GM12878 (cell line): ENCODE results near the gene SPRED2. TPM values are rescaled to one million over a fixed set of nuclear protein-coding genes. Genes with fewer than 3 reads are reported as not detected.

Experiments
- ATAC-seq: fragments of 200-7000 bp; cut with Tn5 transposase; 3 replicates; pipeline ENCODE4 v1.9.1; 2020; ENCODE audit warnings: mild to moderate bottlenecking, moderate library complexity
- BruUV-seq: library from RNA; stranded (reverse); fragments of 400-500 nt; replicated peaks from 2 replicates; lab custom pipeline; 2021; lab: Mats Ljungman, UMichigan
- CTCF ChIA-PET: fragments of 300-600 bp; sonication (Branson Sonifier 250); formaldehyde crosslinking; extraction: SDS; loops from one replicate; lab custom pipeline; 2021; ENCODE audit warnings: inconsistent platforms; lab: Yijun Ruan, JAX
- POLR2A ChIA-PET: fragments of 350-600 bp; formaldehyde crosslinking; extraction: SDS; loops from one replicate; lab custom pipeline; 2021; ENCODE audit warnings: inconsistent platforms; lab: Charles Lee
- RAD21 ChIA-PET: fragments of 300-600 bp; sonication (Branson Sonifier 250); formaldehyde crosslinking; loops from one replicate; lab custom pipeline; 2023; ENCODE audit warnings: antibody characterized with exemption; ENCODE audit not compliant: unreplicated experiment; lab: Charles Lee
- SMC1A ChIA-PET: fragments of 300-600 bp; sonication (Branson Sonifier 250); formaldehyde crosslinking; loops from one replicate; lab custom pipeline; 2023; ENCODE audit not compliant: unreplicated experiment, uncharacterized antibody; lab: Charles Lee
- DNase-seq: peaks from one replicate; pipeline ENCODE4 v3.0.0-alpha.2; 2011; ENCODE audit warnings: low read depth, low spot score
- FAIRE-seq: peaks from 3 replicates; lab custom pipeline; 2011; peaks lifted over from hg19 to GRCh38; lab: Jason Lieb, UNC
- H2AFZ ChIP-seq: 2 replicates; pipeline ENCODE4 v1.6.0; 2011; ENCODE audit warnings: low read depth, low read length, control low read depth; ENCODE audit not compliant: control insufficient read depth
- H3K27ac ChIP-seq: 2 replicates; pipeline ENCODE4 v1.5.1; 2011; ENCODE audit warnings: control low read depth; ENCODE audit not compliant: control insufficient read depth, insufficient read depth
- H3K27me3 ChIP-seq, 2 experiments: replicated peaks in 1 of 2; 2 replicates each; pipeline versions ENCODE4 v1.6.0 to v1.6.1; 2011; ENCODE audit warnings: low read length in 1 of 2; ENCODE audit not compliant: control insufficient read depth in 2 of 2, insufficient read depth in 2 of 2
- H3K36me3 ChIP-seq, 2 experiments: 2 replicates each; pipeline ENCODE4 v1.5.1; 2011; ENCODE audit warnings: low read length in 1 of 2; ENCODE audit not compliant: control insufficient read depth in 2 of 2, insufficient read depth in 2 of 2
- H3K4me1 ChIP-seq: 2 replicates; pipeline ENCODE4 v1.6.1; 2011; ENCODE audit warnings: mild to moderate bottlenecking, low read length, moderate library complexity, mixed read lengths; ENCODE audit not compliant: control insufficient read depth, insufficient read depth
- H3K4me2 ChIP-seq: 2 replicates; pipeline ENCODE4 v1.6.0; 2011; ENCODE audit warnings: control low read depth; ENCODE audit not compliant: control insufficient read depth, insufficient read depth
- H3K4me3 ChIP-seq: fragments of 200-600 bp; sonication (generic); 2 replicates; pipeline ENCODE4 v1.5.1; 2016
- H3K79me2 ChIP-seq: 2 replicates; pipeline ENCODE4 v1.6.0; 2011; ENCODE audit warnings: low read length; ENCODE audit not compliant: control insufficient read depth, insufficient read depth
- H3K9ac ChIP-seq: 2 replicates; pipeline ENCODE4 v1.8.0; 2011; ENCODE audit warnings: low read length, control low read depth, mixed read lengths; ENCODE audit not compliant: control insufficient read depth, insufficient read depth
- H3K9me3 ChIP-seq: replicated peaks from 3 replicates; pipeline ENCODE4 v1.5.1; 2011; ENCODE audit warnings: mild to moderate bottlenecking, low read length; ENCODE audit not compliant: control insufficient read depth, insufficient read depth
- H4K20me1 ChIP-seq: 2 replicates; pipeline ENCODE4 v1.6.0; 2011; ENCODE audit not compliant: control insufficient read depth, insufficient read depth
- CREM ChIP-seq: IDR thresholded peaks from 2 replicates; pipeline ENCODE4 v1.6.1; 2014; ENCODE audit warnings: antibody characterized with exemption, low read depth
- GABPA ChIP-seq: IDR thresholded peaks from 2 replicates; pipeline ENCODE4 v1.6.1; 2014; ENCODE audit warnings: antibody characterized with exemption, low read depth, mild to moderate bottlenecking, inconsistent platforms
- POLR2A ChIP-seq: IDR thresholded peaks from 2 replicates; pipeline ENCODE4 v1.6.1; 2011; ENCODE audit warnings: low read depth, mild to moderate bottlenecking, low read length
- SPI1 ChIP-seq: IDR thresholded peaks from 2 replicates; pipeline ENCODE4 v1.6.1; 2011; ENCODE audit warnings: low read depth, mild to moderate bottlenecking, low read length, moderate library complexity, borderline replicate concordance; ENCODE audit not compliant: insufficient read depth
- SREBF2 ChIP-seq: IDR thresholded peaks from 2 replicates; pipeline ENCODE4 v1.6.1; 2012; ENCODE audit warnings: mild to moderate bottlenecking, low read length
- WGBS: methylation state at CpG from one replicate; pipeline ENCODE4 v1.1.6; 2016; ENCODE audit warnings: low lambda C conversion rate; ENCODE audit not compliant: insufficient replicate concordance, insufficient coverage; ENCODE audit errors: missing lambda C conversion rate; 5-methylcytosine and 5-hydroxymethylcytosine counted together
- in situ Hi-C: fragments of 300-500 bp; cut with MboI; formaldehyde crosslinking; loops from 9 replicates; pipeline ENCODE4 v1.14.3; 2018; ENCODE audit warnings: mixed read lengths
- intact Hi-C: fragments of 100-400 bp; cut with micrococcal nuclease; formaldehyde crosslinking; loops from one replicate; pipeline ENCODE4 v1.14.2; 2022; ENCODE audit not compliant: unreplicated experiment
- polyA plus RNA-seq, 11 experiments: library from polyadenylated mRNA; depleted of rRNA in 4 of 11; unstranded in 6 of 11; stranded (reverse) in 5 of 11; fragments of >200 nt; fragmentation: Nextera tagmentation in 4 of 11; fragmentation: Illumina TruSeq in 1 of 11; extraction: Ambion mirVana in 4 of 11; extraction: Trizol in 1 of 11; gene quantifications; 1 replicate in 1 of 11; 2 replicates in 10 of 11; pipeline versions ENCODE4 v1.2.1 to v1.2.3, GENCODE V29; 2011 to 2016; ENCODE audit warnings: inconsistent platforms in 2 of 11, missing spikeins in 2 of 11, low read depth in 1 of 11
- total RNA-seq, 4 experiments: library from RNA; depleted of rRNA in 3 of 4; stranded (reverse); fragments of >200 nt in 3 of 4; fragmentation: Illumina TruSeq in 1 of 4; extraction: Trizol in 1 of 4; gene quantifications; 2 replicates each; pipeline versions ENCODE4 v1.2.1 to v1.2.3, GENCODE V29; 2013 to 2021
- TF ChIP-seq, protein P1 (sequence below), 3 experiments: IDR thresholded peaks in 2 of 3; conservative IDR thresholded peaks in 1 of 3; 2 replicates each; pipeline ENCODE4 v1.5.1; 2011; ENCODE audit warnings: low read depth in 3 of 3, low read length in 3 of 3, mild to moderate bottlenecking in 3 of 3, control low read depth in 2 of 3, moderate library complexity in 2 of 3, inconsistent platforms in 1 of 3, mixed read lengths in 1 of 3; ENCODE audit not compliant: control insufficient read depth in 2 of 3, insufficient read depth in 1 of 3; ENCODE audit errors: extremely low read depth in 1 of 3
- TF ChIP-seq, protein P2 (sequence below): fragments of 150-350 bp; IDR thresholded peaks from 2 replicates; pipeline ENCODE4 v1.6.1; 2016; ENCODE audit warnings: low read depth, low read length
- TF ChIP-seq, protein P3 (sequence below): fragments of 450-650 bp; IDR thresholded peaks from 2 replicates; pipeline ENCODE4 v1.6.1; 2017; ENCODE audit warnings: mild to moderate bottlenecking, moderate library complexity

SPRED2 gene
- total and polyA plus RNA-seq, 10 of the 15 experiments (the other 5 are each of a cell fraction or from before 2014, with no cell fraction given), result 3.0 to 23.9 (median 9.7) TPM

DNA sequence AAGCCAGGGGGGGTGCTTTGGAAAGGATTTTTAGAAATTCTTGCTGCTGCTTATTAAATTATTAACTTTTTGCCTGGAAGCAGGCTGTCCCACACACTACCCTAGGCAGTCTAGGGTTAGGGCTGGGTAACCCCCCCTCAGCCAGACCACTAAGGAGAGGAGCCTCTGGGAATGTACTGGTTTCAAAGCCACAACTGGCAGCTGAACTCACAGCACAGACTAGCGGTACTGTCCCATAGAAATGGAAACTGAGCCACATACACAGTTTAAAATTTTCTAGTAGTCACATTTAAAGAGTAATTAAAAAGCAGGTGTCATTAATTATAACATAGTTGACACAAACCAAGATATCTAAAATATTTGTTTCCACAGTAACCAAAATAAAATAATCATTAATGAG, 50.1 kb downstream of the SPRED2 start (continued):
- TF ChIP-seq, protein P1, sequence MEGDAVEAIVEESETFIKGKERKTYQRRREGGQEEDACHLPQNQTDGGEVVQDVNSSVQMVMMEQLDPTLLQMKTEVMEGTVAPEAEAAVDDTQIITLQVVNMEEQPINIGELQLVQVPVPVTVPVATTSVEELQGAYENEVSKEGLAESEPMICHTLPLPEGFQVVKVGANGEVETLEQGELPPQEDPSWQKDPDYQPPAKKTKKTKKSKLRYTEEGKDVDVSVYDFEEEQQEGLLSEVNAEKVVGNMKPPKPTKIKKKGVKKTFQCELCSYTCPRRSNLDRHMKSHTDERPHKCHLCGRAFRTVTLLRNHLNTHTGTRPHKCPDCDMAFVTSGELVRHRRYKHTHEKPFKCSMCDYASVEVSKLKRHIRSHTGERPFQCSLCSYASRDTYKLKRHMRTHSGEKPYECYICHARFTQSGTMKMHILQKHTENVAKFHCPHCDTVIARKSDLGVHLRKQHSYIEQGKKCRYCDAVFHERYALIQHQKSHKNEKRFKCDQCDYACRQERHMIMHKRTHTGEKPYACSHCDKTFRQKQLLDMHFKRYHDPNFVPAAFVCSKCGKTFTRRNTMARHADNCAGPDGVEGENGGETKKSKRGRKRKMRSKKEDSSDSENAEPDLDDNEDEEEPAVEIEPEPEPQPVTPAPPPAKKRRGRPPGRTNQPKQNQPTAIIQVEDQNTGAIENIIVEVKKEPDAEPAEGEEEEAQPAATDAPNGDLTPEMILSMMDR (IDR thresholded peaks at IDR 0.05 in 2 of 3, conservative IDR thresholded peaks at IDR 0.05 in 1 of 3; ENCODE audit: control insufficient read depth in 2 of 3, extremely low read depth in 1 of 3, insufficient read depth in 1 of 3, low read depth in 3 of 3, low read length in 3 of 3), result peak in 1 of 3 experiments; percentile 25; a peak in 2 of 6 replicates
- no peak for TF ChIP-seq POLR2A
- TF ChIP-seq, protein P2, sequence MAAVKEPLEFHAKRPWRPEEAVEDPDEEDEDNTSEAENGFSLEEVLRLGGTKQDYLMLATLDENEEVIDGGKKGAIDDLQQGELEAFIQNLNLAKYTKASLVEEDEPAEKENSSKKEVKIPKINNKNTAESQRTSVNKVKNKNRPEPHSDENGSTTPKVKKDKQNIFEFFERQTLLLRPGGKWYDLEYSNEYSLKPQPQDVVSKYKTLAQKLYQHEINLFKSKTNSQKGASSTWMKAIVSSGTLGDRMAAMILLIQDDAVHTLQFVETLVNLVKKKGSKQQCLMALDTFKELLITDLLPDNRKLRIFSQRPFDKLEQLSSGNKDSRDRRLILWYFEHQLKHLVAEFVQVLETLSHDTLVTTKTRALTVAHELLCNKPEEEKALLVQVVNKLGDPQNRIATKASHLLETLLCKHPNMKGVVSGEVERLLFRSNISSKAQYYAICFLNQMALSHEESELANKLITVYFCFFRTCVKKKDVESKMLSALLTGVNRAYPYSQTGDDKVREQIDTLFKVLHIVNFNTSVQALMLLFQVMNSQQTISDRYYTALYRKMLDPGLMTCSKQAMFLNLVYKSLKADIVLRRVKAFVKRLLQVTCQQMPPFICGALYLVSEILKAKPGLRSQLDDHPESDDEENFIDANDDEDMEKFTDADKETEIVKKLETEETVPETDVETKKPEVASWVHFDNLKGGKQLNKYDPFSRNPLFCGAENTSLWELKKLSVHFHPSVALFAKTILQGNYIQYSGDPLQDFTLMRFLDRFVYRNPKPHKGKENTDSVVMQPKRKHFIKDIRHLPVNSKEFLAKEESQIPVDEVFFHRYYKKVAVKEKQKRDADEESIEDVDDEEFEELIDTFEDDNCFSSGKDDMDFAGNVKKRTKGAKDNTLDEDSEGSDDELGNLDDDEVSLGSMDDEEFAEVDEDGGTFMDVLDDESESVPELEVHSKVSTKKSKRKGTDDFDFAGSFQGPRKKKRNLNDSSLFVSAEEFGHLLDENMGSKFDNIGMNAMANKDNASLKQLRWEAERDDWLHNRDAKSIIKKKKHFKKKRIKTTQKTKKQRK, result no peak

DNA sequence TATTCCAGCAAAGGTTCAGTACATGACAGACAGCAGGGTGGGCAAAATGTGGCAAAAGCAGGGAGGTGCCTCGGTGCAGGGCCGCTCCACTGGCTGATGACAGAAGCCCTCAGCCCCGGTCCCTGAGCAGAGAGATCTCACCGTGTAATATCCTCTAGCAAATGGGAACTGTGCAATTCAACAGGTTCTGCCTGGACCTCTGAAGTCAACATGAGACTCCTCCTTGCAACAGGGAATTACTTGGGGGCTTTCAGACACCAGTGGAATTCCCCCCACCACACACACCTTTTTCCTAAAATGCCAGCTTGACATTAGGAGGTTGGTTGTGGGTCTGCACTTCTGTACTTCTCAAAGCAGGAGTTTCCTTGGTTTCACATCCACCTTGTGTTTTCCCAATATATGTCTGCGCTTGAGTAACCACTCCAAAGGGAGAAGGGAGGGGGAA, 50.8 kb downstream of the SPRED2 start:
- no peak for DNase-seq
- H3K27me3 ChIP-seq, result no peaks in the 10 kb centered on the region
- peaks cover 40% of the 10 kb centered on the region for H3K4me1 ChIP-seq
- no peak overlapping the region for H3K9ac ChIP-seq
- intact Hi-C loops, result no loop called here
- no peak for FAIRE-seq
- H2AFZ ChIP-seq, result no peak overlapping the region
- no peaks in the 10 kb centered on the region for H3K79me2 ChIP-seq
- peaks cover 0 to 2% of the 10 kb centered on the region in 2 experiments; a peak in 2 of 4 replicates for H3K36me3 ChIP-seq
- no peaks in the 10 kb centered on the region for H3K9me3 ChIP-seq
- POLR2A ChIA-PET, result interaction anchor here (1.1 to 2.9 kb wide), 2 partner anchors 8 to 151 kb away, joined by 6 to 9 read pairs; no protein-coding TSS in a partner anchor
- H3K4me3 ChIP-seq, result peak overlapping the region; percentile 30; the same call in 1 of the 2 replicates
- RAD21 ChIA-PET, result interaction anchor here (0.8 to 2.3 kb wide), 8 partner anchors 8 to 82 kb away, joined by 3 to 8 read pairs (median 4); no protein-coding TSS in a partner anchor
- H3K4me2 ChIP-seq, result peak overlapping the region; percentile 55
- H4K20me1 ChIP-seq, result no peaks in the 10 kb centered on the region
- in situ Hi-C loops, result no loop called here
- no peak overlapping the region for H3K27ac ChIP-seq
- ATAC-seq, result peak; percentile 74
- SMC1A ChIA-PET, result interaction anchor here (0.9 to 7.3 kb wide), 12 partner anchors 9 to 57 kb away, joined by 3 to 80 read pairs (median 4); no protein-coding TSS in a partner anchor
- BruUV-seq, result no TSS peak
- CTCF ChIA-PET, result interaction anchor here (0.9 to 2.8 kb wide), 8 partner anchors 9 to 118 kb away, joined by 3 to 13 read pairs (median 4); no protein-coding TSS in a partner anchor
- 17% methylated on average over 5 of the region's 5 CpGs for WGBS
- TF ChIP-seq SREBF2 (no peak), SPI1 (0 out of 2 replicates have a peak, but pooled peaks have one; percentile 4), GABPA (no peak), CREM (no peak; the same call in 1 of the 2 replicates)
- TF ChIP-seq, protein P3, sequence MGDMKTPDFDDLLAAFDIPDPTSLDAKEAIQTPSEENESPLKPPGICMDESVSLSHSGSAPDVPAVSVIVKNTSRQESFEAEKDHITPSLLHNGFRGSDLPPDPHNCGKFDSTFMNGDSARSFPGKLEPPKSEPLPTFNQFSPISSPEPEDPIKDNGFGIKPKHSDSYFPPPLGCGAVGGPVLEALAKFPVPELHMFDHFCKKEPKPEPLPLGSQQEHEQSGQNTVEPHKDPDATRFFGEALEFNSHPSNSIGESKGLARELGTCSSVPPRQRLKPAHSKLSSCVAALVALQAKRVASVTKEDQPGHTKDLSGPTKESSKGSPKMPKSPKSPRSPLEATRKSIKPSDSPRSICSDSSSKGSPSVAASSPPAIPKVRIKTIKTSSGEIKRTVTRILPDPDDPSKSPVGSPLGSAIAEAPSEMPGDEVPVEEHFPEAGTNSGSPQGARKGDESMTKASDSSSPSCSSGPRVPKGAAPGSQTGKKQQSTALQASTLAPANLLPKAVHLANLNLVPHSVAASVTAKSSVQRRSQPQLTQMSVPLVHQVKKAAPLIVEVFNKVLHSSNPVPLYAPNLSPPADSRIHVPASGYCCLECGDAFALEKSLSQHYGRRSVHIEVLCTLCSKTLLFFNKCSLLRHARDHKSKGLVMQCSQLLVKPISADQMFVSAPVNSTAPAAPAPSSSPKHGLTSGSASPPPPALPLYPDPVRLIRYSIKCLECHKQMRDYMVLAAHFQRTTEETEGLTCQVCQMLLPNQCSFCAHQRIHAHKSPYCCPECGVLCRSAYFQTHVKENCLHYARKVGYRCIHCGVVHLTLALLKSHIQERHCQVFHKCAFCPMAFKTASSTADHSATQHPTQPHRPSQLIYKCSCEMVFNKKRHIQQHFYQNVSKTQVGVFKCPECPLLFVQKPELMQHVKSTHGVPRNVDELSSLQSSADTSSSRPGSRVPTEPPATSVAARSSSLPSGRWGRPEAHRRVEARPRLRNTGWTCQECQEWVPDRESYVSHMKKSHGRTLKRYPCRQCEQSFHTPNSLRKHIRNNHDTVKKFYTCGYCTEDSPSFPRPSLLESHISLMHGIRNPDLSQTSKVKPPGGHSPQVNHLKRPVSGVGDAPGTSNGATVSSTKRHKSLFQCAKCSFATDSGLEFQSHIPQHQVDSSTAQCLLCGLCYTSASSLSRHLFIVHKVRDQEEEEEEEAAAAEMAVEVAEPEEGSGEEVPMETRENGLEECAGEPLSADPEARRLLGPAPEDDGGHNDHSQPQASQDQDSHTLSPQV, result no peak
